HG02571 (cell line): ENCODE results near the gene AVPR1A.
"Not testable (repeated sequence)": the region's sequence is repeated elsewhere in the genome, so short reads cannot be mapped to it uniquely, and the experiment has no call there.

Source experiments
- ATAC-seq: cut with Tn5 transposase; IDR thresholded peaks from one replicate; pipeline ENCODE4 v1.9.1; 2021; ENCODE audit warnings: mild to moderate bottlenecking, moderate library complexity; ENCODE audit not compliant: unreplicated experiment

AVPR1A gene

DNA sequence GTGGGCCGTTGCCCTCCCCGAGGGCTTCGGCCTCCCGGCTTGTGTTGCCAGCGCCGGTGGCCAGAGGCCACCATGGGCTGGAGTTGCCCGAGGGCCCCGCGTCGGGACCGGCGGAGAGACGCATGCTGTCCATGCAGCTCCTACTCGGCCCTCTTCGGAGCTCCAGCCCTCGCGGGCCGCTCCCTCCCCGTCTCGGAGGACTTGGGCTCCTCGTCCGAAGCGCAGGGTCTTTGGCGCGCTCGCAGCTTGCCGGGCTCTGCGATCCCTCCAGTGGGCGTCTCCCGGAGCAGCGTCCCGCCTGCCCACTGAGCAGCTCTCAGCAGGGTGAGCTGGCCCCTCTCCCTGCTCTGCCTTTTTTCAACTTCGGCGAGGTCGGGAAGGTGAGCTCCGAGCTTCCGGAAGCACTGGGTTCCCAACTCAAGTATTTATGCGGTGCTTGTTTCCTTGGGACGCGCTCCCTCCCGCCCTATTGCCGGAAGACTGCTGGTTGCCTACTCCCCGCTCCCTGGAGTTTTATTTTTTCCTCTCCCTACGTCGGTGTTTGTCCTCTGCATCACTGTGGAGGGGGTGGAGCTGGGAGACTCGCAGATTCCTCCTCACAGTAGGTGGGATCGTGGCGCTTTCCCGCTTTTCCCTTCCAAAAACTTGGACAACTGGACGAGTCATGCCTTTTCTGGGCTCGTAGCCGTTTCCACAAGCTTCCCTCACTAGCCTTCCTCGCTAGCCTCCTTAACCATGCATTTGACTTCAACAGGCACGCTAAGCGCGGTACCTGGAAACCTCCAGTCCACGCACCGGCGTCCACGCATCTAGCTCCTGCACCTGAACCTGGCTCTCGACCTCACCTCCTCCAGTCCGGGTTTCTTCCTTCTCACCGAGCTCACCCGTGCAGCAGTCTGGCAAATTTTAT lies at the start of gene AVPR1A:
AVPR1A (minus strand) TSS at position 489 of the 910 bp plus-strand sequence; CDS start at position 124, 365 bp downstream.
- ATAC-seq, result no peak

DNA sequence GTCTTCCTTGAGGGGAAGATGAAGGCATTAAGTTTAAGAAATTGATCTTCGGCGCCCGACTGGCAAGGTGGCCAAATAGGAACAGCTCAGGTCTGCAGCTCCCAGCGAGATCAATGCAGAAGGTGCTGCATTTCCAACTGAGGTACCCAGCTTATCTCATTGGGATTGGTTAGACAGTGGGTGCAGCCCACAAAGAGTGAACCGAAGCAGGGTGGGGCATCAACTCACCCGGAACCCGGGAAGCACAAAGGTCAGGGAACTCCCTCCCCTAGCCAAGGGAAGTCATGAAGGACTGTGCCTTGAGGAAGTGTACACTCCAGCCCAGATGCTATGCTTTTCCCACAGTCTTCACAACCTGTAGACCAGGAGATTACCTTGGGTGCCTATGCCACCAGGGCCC lies 45.2 kb upstream of the AVPR1A start:
- ATAC-seq, result no peak

DNA sequence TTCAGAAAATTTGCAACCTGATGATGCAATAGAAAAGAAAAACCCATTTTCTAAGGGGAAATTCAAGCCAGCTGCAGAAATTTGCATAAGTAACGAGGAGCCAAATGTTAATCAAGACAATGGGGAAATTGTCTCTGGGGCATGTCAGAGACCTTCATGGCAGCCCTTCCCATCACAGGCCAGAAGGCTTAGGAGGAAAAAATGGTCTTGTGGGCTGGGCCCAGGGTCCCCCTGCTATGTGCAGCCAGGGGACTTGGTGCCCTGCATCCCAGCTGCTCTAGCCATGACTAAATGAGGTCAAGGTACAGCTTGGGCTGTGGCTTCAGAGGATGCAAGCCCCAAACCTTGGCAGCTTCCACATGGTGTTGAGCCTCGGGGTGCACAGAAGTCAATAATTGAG lies 28.2 kb upstream of the AVPR1A start:
- ATAC-seq, result no peak

DNA sequence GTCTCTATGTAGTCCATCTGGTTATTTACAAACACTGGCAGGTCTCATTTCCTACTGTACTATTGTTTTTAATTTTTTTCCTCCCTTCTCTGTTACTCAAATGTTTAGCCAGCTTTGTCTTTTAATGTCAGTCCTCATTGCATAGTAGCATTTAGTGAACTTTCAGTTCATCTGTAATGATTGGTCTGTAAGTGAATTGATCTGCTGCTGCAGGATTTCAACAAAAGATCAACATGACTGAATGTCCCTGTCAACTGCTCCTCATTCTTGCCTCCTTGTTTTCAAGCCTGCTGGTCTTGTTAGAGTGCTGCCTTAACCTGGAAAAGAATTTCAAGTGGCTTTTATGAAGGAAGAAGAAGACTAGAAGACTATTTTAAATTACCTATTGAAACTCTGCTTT lies 19.3 kb upstream of the AVPR1A start:
- no peak for ATAC-seq

DNA sequence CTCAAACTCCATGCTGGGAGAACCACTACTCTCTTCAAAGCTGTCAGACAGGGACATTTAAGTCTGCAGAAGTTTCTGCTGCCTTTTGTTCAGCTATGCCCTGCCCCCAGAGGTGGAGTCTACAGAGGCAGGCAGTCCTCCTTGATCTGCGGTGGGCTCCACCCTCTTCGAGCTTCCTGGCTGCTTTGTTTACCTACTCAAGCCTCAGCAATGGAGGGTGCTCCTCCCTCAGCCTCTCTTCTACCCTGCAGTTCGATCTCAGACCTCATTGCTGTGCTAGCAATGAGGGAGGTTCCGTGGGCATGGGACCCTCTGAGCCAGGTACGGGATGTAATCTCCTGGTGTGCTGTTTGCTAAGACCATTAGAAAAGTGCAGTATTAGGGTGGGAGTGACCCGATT lies 16.7 kb upstream of the AVPR1A start:
- ATAC-seq, result not testable (repeated sequence)

DNA sequence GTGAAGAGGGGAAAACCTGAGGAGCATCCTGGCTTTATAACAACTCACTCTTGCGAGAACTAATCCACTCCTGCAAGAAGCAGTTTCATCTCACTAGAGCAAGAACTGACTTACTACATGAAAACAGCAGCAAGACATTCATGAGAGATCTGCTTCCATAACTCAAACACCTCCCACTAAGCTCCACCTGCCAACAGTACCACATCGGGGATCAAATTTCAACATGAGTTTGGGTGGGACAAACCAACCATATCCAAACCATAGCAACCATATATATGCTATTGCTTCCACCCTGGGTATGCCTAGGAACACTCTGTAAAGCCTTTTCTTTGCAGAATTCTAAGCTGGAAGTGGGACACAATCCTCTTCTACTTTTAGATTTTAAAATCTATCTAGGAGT lies 13.9 kb upstream of the AVPR1A start:
- no peak for ATAC-seq

DNA sequence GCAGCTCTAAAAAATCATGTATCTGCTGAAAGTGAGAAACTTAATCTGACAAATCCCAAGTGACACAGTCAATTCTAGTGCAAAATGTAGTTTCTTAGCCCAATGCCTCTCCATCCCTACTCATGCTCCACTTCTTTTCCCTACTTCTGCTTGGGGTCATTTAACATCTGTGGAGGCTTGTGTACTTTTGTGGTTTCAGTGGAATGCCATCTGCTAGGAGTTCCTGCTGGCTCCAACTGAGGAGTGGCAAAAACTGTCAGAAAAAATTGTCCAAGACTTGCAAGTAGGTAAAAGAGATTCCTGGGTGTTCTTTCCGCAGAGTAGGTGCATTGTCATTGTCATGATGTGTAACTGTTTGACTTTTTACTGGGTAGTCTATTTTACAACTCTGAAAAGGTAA lies 12.5 kb upstream of the AVPR1A start:
- ATAC-seq, result no peak

DNA sequence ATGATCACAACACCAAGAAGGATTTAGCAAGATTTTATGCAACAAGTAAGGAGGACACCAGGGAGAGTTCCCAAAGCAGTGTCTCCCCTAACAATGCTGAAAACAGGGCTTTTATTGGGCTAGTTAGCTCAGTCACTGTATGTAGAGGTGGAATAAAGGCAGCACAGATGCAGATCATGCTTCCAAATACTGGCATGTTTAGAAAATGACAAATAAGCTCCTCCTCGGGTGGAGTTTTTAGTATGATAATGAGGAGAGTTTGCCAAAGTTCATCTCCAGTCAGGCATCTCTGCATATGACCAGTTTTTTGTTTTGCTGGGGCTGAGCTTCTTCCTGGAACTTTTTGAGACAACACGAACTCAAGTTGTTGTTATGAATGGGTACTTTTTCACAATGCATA lies 4.4 kb upstream of the AVPR1A start:
- no peak for ATAC-seq

DNA sequence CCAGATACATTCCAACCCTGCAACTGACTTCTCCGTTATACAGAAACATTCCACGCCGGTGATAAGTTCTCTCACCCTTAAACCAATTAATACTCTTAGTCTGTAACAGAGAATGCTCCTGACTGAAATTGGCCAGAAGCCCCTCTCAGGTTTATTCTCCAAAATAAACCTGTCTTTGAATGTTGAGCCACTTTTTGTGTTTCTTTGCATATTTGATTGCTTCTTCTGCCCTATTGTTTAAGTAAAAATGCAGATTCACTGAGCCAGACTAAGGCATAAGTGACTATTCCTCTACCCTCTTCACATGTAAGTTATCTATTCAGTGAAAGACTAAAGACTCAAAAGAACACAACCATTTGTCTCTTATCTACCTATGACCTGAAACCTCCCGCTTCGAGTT lies 3.6 kb upstream of the AVPR1A start:
- ATAC-seq, result no peak

DNA sequence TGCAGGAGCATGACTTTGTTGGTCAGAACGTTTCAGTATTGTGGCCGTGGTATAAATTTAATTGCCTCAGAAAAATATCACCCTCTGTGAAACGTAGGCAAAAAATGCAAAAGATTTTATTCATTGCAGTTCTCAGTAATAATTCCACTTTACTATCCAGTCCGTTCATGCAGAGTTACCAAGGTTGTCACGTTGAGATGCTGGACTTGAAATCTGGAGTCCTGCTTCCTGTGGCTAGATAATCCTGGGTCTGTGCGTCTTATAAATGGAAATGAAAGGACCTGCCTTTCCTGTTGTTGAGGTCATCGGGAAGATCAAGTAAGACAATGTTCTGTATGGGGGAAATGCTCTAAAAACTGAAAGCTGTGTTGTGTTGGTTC lies 1.3 kb upstream of the AVPR1A start:
- no peak for ATAC-seq

DNA sequence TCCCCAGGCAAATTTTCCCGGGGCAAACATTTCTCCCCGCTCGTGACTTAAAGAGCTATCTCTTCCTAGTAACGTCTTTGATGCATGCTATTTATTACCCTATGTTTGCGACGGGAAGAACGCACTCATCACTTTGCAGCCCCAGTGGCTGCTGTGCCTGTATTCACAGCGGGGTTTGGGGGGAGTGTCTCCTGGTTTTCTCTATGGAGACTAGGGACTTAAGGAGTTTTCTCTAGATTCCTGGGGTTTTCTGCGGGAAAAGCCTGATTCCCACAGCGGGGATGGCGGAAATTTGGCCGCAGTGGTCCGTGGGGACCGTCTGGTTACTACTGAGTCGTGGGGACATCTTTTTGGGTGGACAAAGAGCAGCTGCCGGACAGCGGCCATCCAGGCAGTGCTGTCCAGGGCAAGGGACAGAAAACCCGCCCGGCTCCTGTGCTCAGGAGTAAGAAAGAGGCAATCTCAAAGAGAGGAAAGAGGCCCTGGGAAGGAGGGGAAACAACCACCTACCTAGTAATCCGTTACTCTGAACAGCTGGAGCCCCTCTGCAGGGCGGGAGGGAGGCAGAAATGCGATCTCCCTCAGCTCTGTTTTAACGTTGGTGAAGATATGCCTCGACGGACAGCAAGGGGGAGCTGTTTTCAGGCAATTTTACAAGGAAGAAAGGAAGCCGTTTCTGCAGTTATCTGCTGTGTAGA lies 771 bp upstream of the AVPR1A start:
- ATAC-seq, result peak; percentile 69

DNA sequence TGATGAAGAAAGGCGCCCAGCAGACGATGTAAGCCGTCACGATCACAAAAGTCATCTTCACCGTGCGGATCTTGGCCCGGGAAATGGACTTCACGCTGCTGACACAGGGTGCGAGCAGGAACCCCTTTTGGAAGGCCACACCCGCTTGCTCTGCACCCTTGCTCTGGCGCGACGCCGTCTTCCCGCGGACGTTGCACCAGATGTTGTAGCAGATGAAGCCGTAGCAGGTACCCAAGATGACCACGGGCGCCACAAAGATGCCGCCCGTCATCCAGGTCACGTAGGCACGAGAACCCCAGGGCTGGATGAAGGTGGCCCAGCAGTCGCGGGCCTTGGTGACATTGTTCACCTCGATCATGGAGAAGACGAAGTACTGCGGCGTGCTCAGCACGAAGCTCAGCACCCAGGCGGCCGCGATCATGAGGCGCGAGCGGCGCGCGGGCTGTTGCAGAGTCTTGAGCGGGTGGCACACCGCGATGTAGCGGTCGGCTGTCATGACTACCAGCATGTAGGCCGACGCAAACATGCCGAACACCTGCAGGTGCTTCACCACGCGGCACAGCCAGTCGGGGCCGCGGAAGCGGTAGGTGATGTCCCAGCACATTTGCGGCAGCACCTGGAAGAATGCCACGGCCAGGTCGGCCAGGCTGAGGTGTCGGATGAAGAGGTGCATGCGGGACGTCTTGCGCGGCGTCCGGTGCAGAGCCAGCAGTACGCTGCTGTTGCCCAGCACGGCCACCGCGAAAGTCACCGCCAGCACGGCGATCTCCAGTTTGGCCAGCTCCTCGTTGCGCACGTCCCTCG lies 890 bp downstream of the AVPR1A start:
- ATAC-seq, result no peak

DNA sequence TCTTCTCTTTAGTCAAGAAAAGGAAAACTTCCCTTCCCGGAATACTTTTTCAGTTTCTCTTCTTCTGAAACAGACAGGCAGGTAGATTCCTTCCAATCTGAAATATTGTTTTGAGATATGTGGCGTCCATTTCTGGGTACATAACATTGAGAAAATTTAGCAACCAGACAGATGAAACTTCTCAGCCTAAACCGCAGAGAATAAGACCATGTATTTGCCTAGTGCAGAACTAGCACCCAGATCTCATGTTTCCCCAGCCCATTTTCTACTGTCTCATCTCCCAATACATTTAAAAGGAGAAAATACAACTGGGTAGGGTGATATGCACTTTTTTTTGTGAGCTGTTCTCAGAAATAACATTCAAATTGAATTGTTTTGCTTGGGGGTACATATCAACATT lies 6.4 kb downstream of the AVPR1A start:
- ATAC-seq, result no peak

DNA sequence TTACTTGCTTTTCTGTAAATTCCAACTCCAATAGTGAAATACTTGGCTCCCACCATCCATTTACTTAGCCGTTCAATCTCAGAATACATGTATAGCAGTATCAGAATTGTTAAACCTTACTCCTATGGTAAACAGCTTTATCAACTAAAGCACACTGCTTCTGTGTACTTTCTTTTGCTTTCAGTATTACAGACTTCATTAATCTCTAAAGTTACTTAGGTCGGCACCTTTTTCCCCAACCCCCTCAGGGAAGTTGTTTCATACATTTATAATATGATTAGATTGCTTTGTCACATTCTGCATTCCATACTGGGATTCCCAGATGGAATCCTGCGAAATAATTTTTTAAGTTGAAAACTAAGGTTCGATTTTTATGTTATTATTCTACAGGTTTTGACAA lies 12.5 kb downstream of the AVPR1A start:
- no peak for ATAC-seq

DNA sequence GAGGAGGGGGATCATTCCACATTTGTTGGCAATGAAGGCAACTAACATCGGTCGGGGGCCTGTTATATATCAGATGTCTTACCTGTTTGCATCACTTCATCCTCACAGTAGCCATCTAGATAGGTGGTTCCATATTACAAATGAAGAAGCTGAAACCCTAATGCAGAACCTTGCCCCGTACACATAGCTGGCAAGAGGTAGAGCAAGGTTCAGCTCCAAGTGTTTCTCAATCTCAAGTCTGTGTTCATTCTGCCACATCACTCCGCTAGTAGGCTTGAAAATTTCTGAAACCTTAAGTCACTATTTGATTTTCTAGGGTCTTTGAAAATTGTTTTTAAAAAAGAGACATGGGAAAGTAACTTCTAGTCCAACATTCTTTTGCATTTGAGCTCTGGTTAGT lies 17.0 kb downstream of the AVPR1A start:
- ATAC-seq, result no peak

DNA sequence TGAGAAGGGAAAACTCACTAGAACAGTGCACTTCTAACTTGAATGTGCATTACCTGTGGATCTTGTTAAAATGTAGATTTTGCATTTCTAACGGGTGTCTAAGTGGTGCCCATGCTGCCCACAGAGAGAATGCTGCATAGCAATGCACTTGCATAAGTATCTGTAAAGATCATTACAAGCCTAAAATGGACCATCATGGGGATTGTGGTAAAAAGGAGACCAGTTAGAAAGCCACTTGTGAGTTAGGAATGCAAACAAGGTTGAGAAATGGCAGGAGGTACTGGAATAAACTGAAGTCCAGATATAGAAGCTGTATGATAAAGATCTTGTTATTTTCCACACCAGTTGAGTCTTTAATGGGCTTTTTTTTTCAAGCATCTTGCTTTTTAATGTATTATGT lies 18.8 kb downstream of the AVPR1A start:
- ATAC-seq, result no peak

DNA sequence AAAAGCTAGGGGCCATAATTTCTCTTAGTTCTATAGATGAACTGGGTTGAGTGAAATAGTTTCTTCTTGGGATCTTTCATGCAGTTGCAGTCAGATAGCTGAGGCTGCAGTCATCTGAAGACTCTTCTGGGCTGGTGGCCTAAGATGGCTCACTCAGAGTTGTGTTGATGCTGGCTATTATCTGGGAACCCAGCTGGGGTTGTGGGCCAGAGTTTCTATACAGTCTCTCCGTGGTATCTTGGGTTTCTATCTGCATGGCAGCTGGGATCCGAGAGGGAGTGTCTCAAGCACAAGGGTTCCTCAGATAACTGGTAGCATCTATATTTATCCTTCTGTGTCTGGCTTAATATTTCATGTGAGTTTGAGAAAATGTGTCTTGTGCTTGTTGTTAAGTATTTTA lies 21.1 kb downstream of the AVPR1A start:
- ATAC-seq, result no peak

DNA sequence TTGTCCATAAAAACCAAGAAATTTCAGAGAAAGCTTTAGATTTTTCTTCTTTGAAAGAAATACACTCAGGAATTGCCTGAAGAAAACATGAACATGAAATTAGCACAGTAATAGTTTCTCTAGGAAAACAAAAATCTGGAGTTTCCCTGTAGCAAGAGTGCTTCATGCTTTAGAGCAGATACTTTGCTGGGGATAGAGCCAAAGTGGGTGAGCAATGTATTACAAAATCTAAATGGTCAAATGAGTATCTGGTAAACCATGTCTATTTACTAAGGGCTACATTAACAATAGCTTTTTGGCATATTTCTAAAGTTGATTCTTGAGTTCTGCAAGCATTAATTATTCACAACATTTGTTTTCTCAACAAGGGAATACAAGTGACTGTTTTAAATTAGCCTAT lies 26.2 kb downstream of the AVPR1A start:
- ATAC-seq, result no peak

DNA sequence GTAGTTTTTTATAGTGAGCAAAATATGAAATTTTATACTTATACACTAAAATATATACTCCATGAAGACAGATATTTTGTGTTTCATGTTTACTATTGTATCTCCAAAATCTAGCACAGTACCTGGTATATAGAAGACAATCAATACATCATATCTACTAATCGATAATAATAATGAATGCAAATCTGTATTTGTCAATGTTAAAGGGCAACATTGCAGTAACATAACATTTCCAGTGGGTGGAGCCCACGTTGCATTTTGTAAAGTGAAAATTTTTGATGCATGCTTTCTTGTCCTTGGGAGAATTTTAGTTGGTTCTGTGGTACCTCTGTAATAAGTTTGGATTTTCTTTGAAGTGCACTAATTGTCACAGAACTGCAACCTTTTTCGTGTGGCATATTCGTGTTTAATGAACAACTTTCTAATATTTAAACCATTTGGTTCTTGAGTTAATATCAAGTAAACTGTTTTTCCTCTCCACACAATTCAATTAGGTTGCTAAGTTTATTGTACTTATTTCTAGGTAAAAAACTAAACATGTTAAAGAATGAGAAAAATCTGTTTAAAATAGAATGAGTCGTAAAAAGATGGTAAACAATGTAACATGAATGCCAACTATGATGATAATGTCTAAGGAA lies 47.4 kb downstream of the AVPR1A start:
- no peak for ATAC-seq

DNA sequence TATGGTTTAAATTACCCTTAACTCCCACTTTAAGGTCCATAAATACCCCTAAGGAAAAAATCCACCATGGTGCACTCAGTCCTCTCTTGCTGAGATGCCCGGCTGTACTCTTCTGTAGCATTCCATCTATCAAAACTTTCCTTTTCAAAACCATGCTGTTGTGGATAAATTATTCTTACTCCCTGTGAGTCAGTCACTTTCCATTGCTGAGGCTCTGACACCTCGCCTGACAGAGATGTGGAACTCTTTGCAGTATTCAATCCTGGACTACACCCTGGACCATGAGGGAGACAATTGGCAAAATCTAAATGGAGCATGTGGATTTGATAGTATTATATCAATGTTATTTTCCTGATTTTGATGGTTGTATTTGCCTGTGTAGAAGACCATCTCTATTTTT lies 49.1 kb downstream of the AVPR1A start:
- no peak for ATAC-seq

DNA sequence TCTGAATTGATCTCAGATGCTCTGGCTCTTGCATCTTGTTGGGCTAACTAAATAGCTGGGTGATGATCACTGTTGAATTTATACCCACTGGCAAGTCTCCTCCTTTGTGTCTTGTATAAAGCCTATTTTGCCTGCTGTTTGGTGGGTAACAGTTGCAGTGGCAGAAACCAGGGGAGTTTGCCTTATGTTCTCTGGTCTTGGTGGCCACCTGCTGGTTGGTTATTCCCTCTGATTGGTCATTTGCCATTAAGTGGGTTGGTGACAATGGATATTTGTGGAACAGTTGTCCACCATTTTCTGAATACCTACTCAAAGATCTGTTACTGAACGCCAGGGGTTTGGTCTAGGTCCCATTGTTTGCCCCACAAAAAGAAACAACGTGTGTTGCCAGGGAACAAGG lies 52.1 kb downstream of the AVPR1A start:
- ATAC-seq, result no peak
